ENCODE data around the gene HS6ST2.

The HS6ST2 gene

DNA sequence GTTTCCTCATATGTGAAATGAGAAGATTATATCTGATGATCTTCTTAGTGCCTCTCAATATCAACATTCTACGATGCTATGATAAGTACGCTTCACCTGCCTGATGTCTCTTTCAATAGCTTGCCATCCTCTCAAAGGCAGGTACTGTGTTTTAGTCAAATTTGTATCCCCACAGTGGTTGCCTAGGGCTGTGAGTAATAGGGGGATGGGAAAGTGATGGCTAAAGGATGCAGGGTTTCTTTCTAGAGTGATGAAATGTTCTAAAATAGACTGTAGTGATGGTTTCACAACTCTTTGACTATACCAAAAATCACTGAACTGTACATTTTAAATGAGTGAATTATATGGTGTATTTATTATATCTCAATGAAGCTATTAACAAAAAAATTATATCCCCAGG, 142.8 kb downstream of the HS6ST2 start:
- TF ChIP-seq, protein P1, sequence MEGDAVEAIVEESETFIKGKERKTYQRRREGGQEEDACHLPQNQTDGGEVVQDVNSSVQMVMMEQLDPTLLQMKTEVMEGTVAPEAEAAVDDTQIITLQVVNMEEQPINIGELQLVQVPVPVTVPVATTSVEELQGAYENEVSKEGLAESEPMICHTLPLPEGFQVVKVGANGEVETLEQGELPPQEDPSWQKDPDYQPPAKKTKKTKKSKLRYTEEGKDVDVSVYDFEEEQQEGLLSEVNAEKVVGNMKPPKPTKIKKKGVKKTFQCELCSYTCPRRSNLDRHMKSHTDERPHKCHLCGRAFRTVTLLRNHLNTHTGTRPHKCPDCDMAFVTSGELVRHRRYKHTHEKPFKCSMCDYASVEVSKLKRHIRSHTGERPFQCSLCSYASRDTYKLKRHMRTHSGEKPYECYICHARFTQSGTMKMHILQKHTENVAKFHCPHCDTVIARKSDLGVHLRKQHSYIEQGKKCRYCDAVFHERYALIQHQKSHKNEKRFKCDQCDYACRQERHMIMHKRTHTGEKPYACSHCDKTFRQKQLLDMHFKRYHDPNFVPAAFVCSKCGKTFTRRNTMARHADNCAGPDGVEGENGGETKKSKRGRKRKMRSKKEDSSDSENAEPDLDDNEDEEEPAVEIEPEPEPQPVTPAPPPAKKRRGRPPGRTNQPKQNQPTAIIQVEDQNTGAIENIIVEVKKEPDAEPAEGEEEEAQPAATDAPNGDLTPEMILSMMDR (IDR thresholded peaks at IDR 0.05; ENCODE audit: low read depth, low read length): no peak
- no peak overlapping the region for H3K4me3 ChIP-seq (ENCODE audit: low read depth, low read length)

- no peak overlapping the region for H3K4me3 ChIP-seq (ENCODE audit: low read depth, low read length)
- TF ChIP-seq, protein P1 (IDR thresholded peaks at IDR 0.05; ENCODE audit: low read depth, low read length): no peak
Measured at GRCh38 chrX:132810964-132811712, 147.3 kb downstream of the HS6ST2 start.

- H3K4me3 ChIP-seq (ENCODE audit: low read depth, low read length): no peak overlapping the region
- TF ChIP-seq, protein P1 (IDR thresholded peaks at IDR 0.05; ENCODE audit: low read depth, low read length): no peak
Measured at GRCh38 chrX:132810488-132810887, 147.9 kb downstream of the HS6ST2 start.

DNA sequence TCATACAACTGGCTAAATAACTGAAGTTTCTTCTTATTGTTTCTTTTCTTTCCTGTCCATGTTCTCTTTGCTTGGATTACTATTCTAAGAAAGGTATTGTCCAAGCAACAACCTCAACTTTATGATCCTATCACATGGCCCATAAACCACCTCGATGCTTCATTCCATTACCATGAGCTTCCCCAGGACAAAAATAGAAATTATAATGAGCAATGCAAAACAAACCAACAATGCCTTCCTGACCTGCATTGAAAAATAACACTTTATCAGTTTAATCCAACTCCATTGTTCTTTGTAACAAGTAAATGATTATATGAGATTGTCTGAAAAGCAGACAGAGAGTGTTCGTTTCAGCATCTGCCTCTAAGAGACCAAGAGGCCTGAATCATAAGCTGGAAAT, 148.8 kb downstream of the HS6ST2 start:
- no peak overlapping the region for H3K4me3 ChIP-seq (ENCODE audit: low read depth, low read length)
- TF ChIP-seq, protein P1 (IDR thresholded peaks at IDR 0.05; ENCODE audit: low read depth, low read length): no peak

- TF ChIP-seq, protein P1 (IDR thresholded peaks at IDR 0.05; ENCODE audit: low read depth, low read length): no peak
- H3K4me3 ChIP-seq (ENCODE audit: low read depth, low read length): no peak overlapping the region
Measured at GRCh38 chrX:132807411-132808030, 150.9 kb downstream of the HS6ST2 start.

DNA sequence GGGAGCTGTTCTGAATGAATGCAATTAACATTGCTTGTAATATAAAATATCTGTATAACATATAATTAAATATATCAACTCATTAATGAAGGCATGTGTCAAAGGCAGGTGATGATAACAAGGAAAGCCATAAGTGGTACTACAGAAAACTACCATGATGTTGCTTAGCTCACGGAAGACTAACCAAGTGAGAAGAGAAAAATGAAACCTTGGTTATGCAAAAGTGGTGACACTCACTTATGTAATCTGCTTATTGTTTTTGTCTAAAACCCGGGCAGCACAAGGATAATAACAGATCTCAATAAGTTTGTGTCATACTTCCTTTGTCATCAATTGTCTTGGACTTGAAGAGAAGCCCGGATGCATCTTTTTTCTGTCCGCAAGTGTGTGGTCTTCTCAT, 156.4 kb downstream of the HS6ST2 start:
- TF ChIP-seq, protein P1 (IDR thresholded peaks at IDR 0.05; ENCODE audit: low read depth, low read length): no peak
- no peak overlapping the region for H3K4me3 ChIP-seq (ENCODE audit: low read depth, low read length)

- H3K4me3 ChIP-seq (ENCODE audit: low read depth, low read length): no peak overlapping the region
- TF ChIP-seq, protein P1 (IDR thresholded peaks at IDR 0.05; ENCODE audit: low read depth, low read length): no peak
Measured at GRCh38 chrX:132795181-132795580, 163.2 kb downstream of the HS6ST2 start.
